ENCODE results near the gene CSGALNACT2.
"Not testable (repeated sequence)": the region's sequence is repeated elsewhere in the genome, so short reads cannot be mapped to it uniquely, and the experiment has no call there.

The CSGALNACT2 gene

DNA sequence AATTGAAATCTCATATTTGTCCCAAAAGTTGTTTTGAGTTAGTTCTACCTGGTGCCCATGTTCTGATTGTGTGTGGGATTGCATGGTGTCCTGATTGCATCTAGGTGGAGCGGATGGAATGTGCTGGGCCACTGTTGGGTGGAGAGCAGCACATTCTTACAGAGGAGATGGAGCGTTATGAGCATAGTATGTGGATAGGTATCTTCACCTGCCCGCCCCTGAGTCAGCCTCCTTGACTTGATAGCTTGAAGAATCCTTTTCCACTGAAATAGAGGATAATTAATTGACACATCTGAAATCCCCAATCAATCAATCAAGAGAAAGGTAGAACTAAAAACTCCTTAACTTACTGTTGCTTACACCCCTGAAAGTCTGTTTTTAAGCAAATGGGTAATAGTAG lies 45.5 kb downstream of the CSGALNACT2 start:
- not testable (repeated sequence) for DNase-seq (ENCODE audit: low read depth)

- no peak for DNase-seq (ENCODE audit: low read depth)
Measured at GRCh38 chr10:43186150-43186549, 47.9 kb downstream of the CSGALNACT2 start.

DNA sequence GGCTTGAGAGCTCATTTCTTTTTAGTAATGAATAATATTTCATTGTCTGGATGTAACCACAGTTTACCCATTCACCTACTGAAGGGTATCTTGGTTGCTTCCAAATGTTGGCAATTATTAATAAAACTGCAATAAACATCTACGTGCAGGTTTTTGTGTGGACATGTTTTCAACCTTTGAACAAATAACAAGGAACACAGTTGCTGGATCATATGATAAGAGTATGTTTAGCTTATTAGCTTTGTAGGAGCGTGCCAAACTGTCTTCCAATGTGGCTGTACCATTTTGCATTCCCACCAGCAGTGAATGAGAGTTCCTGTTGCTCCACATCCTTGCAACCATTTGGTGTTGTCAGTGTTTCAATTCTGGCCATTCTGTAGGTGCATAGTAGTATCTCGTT lies 49.0 kb downstream of the CSGALNACT2 start:
- DNase-seq (ENCODE audit: low read depth): no peak

DNA sequence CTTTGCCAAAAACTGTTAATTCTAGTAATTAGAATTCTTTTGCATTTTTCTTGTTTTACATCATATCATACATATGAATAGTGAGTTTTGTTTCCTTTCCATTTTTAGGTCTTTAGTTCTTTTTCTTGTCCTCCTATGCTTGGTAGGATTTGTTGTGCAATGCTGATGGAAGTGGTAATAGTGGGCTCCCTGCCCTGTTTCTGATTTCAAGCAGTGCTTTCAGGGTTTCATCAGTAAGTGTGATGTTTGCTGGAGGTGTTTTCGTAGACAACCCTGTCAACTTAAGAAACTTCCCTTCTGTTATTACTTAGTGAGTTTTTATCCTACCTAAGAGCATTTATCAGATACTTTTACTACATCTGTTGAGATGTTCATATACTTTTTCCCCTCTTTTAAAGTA lies 50.5 kb downstream of the CSGALNACT2 start:
- DNase-seq (ENCODE audit: low read depth): no peak

- DNase-seq (ENCODE audit: low read depth): no peak
Measured at GRCh38 chr10:43190289-43190688, 52.0 kb downstream of the CSGALNACT2 start.

- DNase-seq (ENCODE audit: low read depth): no peak
Measured at GRCh38 chr10:43190775-43191174, 52.5 kb downstream of the CSGALNACT2 start.

DNA sequence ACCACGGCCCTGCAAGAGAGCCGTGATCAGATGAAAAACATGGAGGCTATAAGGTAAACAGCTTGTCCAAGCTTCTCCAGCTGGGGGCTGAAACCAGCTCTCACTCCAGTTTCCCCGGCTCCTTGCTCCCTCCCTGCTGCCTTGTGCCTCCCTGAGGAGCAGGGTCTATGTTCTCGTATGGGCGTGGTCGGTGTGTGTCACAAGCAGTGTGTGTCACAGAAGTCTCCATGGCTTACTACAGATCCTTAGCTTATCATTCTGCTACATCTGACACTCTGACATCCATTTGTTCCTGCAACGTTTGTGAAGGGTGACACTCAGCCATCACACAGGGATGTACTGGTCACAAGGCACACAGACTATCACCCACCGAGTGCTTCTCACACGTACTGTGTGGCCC lies 54.6 kb downstream of the CSGALNACT2 start:
- no peak for DNase-seq (ENCODE audit: low read depth)

DNA sequence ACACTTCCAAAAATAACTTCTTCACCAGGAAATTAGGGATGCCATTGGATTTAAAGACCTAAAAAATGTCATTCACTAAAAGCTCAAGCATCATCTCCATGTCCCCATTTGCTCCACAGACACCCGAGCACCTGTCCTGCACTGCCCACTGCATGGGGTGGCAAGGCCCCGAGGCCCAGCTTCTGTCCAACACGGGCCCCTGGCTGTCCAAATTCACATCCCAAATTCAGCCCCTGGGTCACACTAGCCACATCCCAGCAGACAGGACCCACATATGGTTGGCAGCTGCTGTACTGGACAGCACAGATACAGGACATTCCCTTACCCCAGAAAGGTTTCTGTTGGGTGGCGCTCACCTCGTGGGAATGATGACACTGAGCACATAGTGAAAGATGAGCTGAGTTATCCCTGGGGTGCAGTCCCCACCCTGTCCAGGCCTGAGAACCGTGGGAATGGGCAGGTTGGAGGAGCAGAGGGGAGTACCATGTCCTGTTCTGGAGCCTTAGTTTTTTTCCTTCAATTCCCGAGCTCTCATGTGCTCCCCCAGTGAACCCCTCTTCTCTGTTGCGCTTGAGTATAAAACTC lies 55.3 kb downstream of the CSGALNACT2 start:
- DNase-seq (ENCODE audit: low read depth): no peak

DNA sequence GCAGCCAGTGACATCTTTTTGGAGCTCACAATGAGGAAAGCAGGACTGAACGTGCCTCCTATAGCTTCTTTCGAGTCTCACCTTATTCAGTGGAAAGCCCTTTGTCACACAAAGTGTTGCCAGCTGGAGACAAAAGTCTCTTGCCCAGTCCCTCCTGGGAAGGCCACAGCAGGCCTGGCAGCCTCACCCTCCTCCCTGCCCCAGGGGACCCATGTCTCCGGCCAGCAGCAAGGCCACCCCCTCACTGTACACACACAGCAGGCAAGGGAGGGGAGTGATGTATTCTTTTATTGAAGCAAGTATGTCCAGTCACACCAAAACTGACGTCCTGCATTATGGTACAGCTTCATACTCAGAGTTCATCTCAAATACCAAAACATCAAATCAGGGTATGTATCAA lies 56.0 kb downstream of the CSGALNACT2 start:
- DNase-seq (ENCODE audit: low read depth): no peak

- no peak for DNase-seq (ENCODE audit: low read depth)
Measured at GRCh38 chr10:43194859-43195258, 56.6 kb downstream of the CSGALNACT2 start.

- DNase-seq (ENCODE audit: low read depth): no peak
Measured at GRCh38 chr10:43195557-43195956, 57.3 kb downstream of the CSGALNACT2 start.

DNA sequence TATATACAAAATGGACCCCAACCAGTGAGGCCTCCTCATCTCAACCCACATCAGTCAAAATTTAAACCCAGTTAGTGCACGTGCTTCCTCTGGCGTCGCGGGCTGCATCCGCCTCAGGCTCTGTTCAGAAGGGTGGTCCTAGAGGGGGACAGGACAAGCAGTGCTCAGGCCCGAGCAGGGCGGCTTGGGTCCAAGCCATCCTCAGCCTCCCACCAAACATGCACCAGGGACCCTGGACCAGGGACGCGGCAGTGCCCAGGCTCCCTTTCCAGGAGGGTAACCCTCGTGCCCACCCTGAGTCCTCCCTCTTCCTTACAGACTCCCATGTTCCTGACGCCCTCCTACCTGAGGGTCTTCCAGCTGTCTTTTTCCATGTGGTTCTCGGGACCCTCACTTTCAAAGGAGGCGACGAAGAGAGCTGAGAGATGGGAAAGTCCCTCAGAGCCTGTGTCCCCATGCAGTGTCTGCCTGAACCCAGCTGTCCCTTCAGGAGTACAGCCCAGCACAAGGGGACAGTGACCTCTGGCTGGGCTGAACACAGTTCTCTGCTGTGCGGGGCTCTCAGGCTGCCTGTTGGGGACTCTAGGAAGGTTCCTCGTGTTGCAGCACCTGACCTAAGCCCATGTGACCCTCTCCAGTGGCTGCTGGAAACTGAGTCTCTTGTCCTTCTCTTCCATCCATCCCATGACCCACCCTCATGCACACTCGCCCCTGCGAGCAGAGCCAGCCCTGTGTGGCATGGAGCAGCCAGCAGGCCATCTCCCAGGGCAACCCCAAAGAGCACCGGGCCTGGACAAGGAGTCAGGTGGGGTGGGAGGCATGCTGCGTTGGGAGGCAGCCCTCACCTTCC lies 58.1 kb downstream of the CSGALNACT2 start:
- no peak for DNase-seq (ENCODE audit: low read depth)

GRCh38 chr10:43196981-43197833 lies 59.0 kb downstream of the CSGALNACT2 start:
- no peak for DNase-seq (ENCODE audit: low read depth)

DNA sequence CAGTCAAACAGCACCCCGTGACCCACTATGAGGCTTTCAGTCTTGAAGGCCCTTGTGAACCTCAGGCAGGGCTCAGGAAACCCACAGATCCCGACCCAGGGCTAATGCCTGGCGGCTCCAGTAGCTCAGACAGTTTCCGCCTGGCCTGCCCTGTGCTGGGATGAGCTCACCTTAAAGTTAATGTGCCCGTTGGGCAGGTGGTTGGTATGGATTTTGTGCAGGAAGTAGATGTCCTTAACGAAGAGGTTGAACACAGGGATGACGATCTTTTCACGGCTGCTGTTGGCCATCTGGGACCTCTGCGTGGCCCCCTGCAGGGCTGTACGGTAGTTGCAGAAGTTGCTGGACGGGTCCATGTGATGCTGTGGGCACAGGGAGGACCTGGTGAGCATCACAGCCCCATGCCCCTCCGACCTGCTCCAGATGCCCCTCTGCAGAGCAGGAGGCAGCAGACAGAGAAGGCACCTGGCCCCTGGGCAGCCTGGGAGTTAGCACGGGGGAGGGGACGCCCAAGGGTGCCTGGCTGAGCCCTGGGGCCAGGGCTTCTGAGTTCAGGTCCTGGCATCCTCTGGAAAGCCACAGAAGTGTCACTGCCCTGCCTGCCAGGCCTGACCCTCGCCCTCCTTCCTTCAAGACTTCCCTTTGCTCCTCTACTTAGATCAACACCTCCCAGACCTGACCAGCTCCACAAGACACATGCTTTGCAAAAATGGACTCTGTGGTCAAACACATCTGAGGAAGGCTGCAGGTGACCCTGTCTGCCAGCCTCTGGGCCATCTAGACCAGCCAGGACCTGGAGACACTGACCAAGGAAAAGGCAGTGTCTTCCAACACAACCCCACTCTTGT lies 59.8 kb downstream of the CSGALNACT2 start:
- DNase-seq (ENCODE audit: low read depth): no peak

- DNase-seq (ENCODE audit: low read depth): no peak
Measured at GRCh38 chr10:43198682-43199005, 60.4 kb downstream of the CSGALNACT2 start.

GRCh38 chr10:43199088-43199683 lies 60.9 kb downstream of the CSGALNACT2 start:
- no peak for DNase-seq (ENCODE audit: low read depth)

- no peak for DNase-seq (ENCODE audit: low read depth)
Measured at GRCh38 chr10:43199684-43200537, 61.7 kb downstream of the CSGALNACT2 start.

DNA sequence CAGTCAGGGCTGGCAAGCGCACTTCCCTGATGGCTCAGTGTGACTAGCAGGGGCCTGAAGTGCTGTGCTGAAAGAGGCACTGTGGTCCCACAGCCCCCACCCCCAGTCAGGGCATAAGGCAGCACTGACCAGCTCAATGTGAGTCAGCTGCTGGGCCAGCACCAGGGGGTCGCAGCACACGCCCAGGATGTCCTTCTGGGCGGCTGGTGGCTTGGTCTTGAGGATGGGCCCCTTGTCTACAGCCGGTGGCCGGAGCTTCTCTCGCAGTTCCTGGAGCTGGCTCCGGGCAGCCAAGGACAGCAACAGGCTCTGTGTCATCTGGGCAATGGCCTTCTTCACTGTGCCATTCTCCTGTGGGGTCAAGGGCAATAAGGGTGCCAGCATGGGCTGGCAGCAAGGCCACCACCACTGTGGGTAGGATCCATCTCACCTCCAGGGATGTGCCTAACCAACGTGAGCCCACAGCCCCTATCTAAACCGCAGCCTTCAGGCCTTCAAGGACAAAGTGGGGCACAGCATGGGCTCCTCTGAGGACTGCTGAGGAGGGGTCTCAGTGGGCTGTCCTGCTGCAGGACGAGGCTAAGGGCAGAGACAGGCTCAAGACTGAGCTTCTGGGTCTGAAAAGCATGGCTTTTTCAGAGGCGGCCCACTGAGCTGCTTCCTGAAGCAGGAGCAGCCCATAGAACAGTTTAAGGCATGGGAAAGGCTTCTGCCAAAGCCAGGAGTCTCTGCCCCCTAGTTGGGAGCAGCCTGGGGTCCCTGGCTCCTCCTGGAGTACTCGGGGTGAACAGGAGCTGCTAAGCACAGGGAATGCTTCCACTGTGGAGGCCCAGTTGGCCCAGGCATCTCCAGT lies 62.5 kb downstream of the CSGALNACT2 start:
- no peak for DNase-seq (ENCODE audit: low read depth)

DNA sequence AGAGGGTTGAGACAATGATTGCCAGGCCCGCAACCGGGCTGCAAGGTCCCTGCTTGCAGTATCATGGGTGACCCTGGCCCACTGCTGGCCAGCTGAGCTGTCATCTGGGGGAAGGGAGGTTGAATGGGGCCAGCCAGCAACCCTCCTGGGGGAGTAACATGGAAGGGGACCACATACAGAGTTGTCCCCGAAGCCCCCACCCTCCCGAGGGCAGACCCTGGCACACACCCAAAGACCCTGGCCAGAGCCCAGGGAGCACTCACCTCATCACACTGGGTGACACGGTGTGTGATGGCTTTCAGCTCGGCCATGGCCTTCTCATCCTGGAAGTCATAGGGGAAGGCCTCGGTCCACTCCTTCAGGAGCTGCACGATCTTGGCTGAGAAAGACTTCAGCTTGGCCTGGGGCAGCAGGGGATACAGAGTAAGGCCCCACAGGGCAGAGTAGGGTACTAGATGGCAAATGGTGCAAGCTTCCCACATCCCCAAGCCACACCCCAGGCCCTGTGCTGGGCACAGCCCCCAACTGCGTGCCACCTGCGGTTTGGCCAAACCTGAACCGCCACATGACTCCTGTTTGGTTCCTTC lies 63.4 kb downstream of the CSGALNACT2 start:
- no peak for DNase-seq (ENCODE audit: low read depth)
